ENCODE results near the gene IFITM5. TPM values are rescaled to one million over a fixed set of nuclear protein-coding genes. Genes with fewer than 3 reads are reported as not detected.

Gene IFITM5
- total and polyA plus RNA-seq, 9 of the 15 experiments (the other 6 are each of a cell fraction or from before 2014, with no cell fraction given), result 0.19 TPM; not detected in 8

GRCh38 chr11:329886-330253 lies 30.5 kb upstream of the IFITM5 start (continued):
- TF ChIP-seq TOE1 (IDR thresholded peaks at IDR 0.05; ENCODE audit: borderline replicate concordance) (0 out of 2 replicates have a peak, but pooled peaks have one; percentile 6), TOE1 (CRISPR knock-in tag; IDR thresholded peaks at IDR 0.05; ENCODE audit: borderline replicate concordance, low read depth) (no peak), SMARCC2 (IDR thresholded peaks at IDR 0.05; ENCODE audit: low read depth) (peak; percentile 32; the same call in 1 of the 2 replicates), SNAPC5 (CRISPR knock-in tag; IDR thresholded peaks at IDR 0.05) (no peak), MAZ (CRISPR knock-in tag; conservative IDR thresholded peaks at IDR 0.05 in 1 of 2, IDR thresholded peaks at IDR 0.05 in 1 of 2) (no peak), ESRRB (CRISPR knock-in tag; IDR thresholded peaks at IDR 0.05; ENCODE audit: borderline replicate concordance) (no peak)
- TF ChIP-seq, protein P1, sequence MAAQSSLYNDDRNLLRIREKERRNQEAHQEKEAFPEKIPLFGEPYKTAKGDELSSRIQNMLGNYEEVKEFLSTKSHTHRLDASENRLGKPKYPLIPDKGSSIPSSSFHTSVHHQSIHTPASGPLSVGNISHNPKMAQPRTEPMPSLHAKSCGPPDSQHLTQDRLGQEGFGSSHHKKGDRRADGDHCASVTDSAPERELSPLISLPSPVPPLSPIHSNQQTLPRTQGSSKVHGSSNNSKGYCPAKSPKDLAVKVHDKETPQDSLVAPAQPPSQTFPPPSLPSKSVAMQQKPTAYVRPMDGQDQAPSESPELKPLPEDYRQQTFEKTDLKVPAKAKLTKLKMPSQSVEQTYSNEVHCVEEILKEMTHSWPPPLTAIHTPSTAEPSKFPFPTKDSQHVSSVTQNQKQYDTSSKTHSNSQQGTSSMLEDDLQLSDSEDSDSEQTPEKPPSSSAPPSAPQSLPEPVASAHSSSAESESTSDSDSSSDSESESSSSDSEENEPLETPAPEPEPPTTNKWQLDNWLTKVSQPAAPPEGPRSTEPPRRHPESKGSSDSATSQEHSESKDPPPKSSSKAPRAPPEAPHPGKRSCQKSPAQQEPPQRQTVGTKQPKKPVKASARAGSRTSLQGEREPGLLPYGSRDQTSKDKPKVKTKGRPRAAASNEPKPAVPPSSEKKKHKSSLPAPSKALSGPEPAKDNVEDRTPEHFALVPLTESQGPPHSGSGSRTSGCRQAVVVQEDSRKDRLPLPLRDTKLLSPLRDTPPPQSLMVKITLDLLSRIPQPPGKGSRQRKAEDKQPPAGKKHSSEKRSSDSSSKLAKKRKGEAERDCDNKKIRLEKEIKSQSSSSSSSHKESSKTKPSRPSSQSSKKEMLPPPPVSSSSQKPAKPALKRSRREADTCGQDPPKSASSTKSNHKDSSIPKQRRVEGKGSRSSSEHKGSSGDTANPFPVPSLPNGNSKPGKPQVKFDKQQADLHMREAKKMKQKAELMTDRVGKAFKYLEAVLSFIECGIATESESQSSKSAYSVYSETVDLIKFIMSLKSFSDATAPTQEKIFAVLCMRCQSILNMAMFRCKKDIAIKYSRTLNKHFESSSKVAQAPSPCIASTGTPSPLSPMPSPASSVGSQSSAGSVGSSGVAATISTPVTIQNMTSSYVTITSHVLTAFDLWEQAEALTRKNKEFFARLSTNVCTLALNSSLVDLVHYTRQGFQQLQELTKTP (IDR thresholded peaks at IDR 0.05; ENCODE audit: low read depth in 1 of 2, partially characterized antibody in 2 of 2), result no peak
- TF ChIP-seq, protein P2, sequence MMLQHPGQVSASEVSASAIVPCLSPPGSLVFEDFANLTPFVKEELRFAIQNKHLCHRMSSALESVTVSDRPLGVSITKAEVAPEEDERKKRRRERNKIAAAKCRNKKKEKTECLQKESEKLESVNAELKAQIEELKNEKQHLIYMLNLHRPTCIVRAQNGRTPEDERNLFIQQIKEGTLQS (IDR thresholded peaks at IDR 0.05), result no peak
- TF ChIP-seq, protein P2 (CRISPR knock-in tag; conservative IDR thresholded peaks at IDR 0.05), result no peak

All from K562 (cell line).